ENCODE results near the gene SEMA3F.

DNA sequence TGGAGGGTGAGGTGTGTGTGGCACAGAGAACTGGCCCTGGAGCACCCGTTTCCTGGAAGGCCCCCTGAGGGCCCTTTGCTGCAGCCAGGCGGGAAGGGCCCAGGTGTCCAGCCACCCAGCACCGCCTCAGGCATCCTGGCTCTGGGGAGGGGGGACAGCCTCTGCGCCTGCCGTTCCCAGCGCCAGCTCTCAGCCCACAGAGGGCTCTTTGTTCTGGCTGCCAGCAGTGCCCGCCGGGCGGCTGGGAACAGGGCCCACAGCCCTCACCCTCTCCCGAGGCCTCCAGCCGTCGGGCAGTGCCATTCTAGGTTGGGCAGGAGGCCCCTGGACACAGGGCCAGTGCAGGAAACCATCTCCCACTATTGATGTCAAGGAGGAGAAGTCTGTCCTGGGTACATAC, 58.2 kb downstream of the SEMA3F start:
- TF ChIP-seq CTCF (IDR thresholded peaks at IDR 0.05) = no peak
- TF ChIP-seq POLR2A (IDR thresholded peaks at IDR 0.05) = no peak
- TF ChIP-seq EP300 (IDR thresholded peaks at IDR 0.05) = no peak
- no peak for TF ChIP-seq POLR2AphosphoS5 (IDR thresholded peaks at IDR 0.05)

All from upper lobe of left lung (tissue), 4 donors.